Erythroblast (primary cell): ENCODE results near the gene ARL4D.
"Not testable (repeated sequence)": the region's sequence is repeated elsewhere in the genome, so short reads cannot be mapped to it uniquely, and the experiment has no call there.

Experiments
- DNase-seq, 2 experiments: peaks; one replicate each; lab custom pipeline; 2025; lab: John Stamatoyannopoulos, UW
- GATA1 ChIP-seq: IDR thresholded peaks from 2 replicates; pipeline ENCODE4 v1.6.1; 2011; ENCODE audit warnings: low read depth, mild to moderate bottlenecking, control low read depth, low read length, moderate library complexity
- POLR2A ChIP-seq: IDR thresholded peaks from 2 replicates; pipeline ENCODE4 v1.6.1; 2011; ENCODE audit warnings: mild to moderate bottlenecking, low read length

The ARL4D gene

GRCh38 chr17:43363181-43363925, 35.4 kb upstream of the ARL4D start:
- no peak for DNase-seq
- TF ChIP-seq GATA1 (no peak), POLR2A (no peak)

GRCh38 chr17:43363926-43364285, 34.9 kb upstream of the ARL4D start:
- no peak for DNase-seq
- TF ChIP-seq GATA1, result no peak
- TF ChIP-seq POLR2A, result no peak

- no peak for DNase-seq
- TF ChIP-seq GATA1 (no peak), POLR2A (no peak)
Measured at GRCh38 chr17:43365356-43365755, 33.4 kb upstream of the ARL4D start.

DNA sequence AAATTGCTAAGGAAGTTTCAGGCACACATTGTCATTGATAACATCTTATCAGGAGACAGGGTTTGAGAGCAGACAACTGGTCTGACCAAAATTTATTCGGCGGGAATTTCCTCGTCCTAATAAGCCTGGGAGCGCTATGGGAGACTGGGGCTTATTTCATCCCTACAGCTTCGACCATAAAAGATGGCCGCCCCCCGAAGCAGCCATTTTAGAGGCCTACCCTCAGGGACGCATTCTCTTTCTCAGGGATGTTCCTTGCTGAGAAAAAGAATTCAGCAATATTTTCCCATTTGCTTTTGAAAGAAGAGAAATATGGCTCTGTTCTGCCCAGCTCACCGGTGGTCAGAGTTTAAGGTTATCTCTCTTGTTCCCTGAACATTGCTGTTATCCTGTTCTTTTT, 32.9 kb upstream of the ARL4D start:
- DNase-seq, result not testable (repeated sequence)

- no peak for DNase-seq
Measured at GRCh38 chr17:43366891-43367736, 31.7 kb upstream of the ARL4D start.

DNA sequence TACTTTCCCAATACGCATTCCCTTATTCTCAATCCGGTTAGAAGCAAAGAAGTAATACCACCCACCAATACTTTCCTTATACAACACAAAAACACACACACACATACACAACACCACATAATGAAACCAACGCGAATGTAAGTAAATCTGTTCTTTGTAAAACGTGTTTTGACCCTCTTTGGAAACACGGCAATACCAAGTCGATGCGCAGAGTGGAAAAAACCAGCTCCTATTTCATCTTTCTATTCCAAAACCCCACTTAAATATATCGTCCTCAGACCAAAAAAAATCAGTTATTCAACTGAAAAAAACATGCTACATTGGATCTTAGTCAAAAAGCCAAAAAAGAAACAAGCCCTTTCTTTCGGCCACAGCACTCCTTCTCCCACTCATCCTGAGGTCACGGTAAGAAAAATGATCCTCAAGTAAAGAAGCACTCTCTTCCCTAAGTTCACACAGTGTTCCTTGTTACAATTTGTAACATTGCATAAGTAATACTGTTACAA, 31.0 kb upstream of the ARL4D start:
- peak in 1 of 2 experiments; percentile 91 for DNase-seq

More at GRCh38 chr17:43366891-43367736, 31.7 kb upstream of the ARL4D start:
- TF ChIP-seq POLR2A (peak; percentile 73), GATA1 (no peak)

DNA sequence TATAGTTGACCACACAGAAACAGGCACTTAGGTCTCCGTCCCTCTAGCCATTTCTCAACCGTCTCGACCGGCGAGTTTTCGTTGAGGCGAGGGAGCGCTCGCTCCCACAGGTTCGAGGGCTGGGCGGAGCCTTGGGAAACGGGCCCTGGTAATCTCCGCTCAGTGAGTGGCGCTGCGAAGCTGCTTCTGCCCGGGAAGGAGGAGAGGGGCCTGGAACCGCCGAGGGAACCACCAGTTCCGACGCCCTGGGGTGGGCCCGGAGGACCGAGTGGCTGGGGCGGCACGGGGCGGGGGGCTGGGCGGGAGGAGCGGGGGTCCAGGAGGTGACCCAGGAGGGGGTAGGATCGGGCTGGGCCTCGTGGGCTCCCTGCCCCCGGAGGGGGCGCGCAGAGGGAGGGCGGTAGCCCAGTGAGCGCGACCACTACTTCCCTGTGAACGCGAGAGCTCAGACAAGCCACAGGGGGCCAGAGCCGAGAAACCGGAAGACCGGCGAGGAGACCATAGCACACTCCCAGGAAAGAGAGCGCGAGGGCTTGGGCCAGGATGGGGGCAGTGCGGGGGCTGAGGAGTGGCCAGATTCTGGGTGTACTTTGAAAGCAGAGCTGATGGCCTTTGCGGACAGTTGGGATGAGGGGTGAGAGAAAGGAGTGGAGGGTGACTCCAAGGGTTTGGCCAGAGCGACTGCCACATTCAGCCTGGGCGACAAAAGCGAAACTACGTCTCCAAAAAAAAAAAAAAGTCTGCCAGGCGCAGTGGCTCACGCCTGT, 29.9 kb upstream of the ARL4D start:
- peak; percentile 81 to 90 for DNase-seq
- TF ChIP-seq GATA1 (no peak), POLR2A (peak; percentile 11)

More for the DNA sequence above, 31.0 kb upstream of the ARL4D start:
- peak; percentile 100 for TF ChIP-seq POLR2A
- no peak for TF ChIP-seq GATA1

DNA sequence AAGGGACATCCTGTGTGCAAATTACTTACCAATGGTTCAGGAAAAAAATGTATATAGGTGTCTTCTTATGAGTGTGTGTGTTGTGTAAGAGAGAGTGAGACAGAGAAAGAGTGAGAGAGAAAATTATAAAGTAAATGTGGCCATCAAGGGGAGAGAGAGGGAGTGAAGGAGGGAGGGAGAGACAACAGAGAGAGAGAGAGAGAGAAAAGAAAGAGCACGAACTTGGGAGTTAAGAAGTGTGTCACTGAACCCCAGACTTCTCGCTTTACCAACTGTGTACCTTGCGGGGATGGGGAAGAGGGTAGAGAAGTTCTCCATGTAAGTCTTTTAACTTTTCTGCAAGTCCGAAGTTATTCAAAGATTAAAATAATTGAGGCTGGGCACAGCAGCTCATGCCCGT, 28.8 kb upstream of the ARL4D start:
- no peak for TF ChIP-seq GATA1
- no peak for TF ChIP-seq POLR2A

DNA sequence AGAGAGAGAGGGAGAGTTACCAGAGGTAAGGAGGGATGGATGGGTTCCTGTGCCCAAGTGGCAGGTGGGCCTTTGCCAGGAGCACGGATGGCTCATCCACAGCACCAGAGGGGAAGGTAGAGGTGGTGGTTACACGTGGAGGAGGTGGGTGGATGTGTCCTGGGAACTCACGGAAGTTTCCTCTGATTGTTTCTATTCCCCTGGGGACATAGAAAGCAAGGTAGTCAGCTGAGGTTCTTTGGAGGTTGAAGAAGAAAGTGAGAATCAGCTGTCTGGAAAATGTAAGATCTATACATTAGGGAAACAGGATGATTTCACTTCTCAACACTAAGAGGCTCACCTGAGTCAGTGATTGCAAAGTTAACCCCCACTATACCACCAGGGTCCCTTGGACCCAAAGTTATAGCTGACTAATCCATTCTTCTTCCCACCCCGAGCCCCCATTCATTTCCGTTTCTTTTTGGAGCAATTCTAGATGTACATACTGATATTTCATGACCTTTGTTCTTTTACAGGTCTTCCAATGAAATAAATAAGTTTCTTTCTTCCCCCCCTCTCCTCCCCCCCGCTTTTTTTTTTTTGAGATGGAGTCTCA, 27.5 kb upstream of the ARL4D start:
- no peak for DNase-seq
- TF ChIP-seq POLR2A (no peak), GATA1 (no peak)

More for the DNA sequence above, 28.8 kb upstream of the ARL4D start:
- DNase-seq, result no peak

DNA sequence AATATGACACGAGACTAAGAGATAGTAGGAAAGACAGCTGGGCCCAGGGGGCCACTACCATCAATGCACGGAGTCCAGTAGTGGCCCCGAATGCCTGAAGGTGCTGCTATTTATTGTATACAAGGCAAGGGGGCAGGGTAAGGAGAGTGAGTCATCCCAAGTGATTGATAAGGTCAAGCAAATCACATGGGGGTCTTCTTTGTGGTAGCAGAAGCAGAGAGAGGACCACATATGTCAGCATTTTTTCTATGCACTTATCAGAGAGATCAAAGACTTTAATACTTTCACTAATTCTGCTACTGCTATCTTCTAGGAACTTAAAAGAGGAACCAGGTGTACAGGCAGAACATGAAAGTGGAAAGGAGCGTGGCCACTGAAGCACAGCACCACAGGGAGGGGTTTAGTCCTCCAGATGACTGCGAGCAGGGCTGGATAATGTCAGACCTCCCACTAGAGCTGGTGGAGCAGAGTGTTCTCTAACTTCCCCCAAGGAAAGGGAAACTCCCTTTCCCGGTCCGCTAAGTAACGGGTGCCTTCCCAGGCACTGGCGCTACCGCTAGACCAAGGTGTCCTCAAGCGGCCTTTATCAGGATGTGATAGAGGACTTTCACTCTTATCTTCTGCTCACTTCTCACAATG, 26.4 kb upstream of the ARL4D start:
- TF ChIP-seq GATA1, result no peak
- no peak for DNase-seq

GRCh38 chr17:43373356-43373755, 25.4 kb upstream of the ARL4D start:
- TF ChIP-seq GATA1 (no peak), POLR2A (no peak)
- DNase-seq, result peak in 1 of 2 experiments; percentile 73

- DNase-seq, result peak; percentile 47 to 69
Measured at GRCh38 chr17:43375915-43376314, 22.9 kb upstream of the ARL4D start.
